A673 (cell line): ENCODE data around the gene MID1. TPM values are rescaled to one million over a fixed set of nuclear protein-coding genes. Genes with fewer than 3 reads are reported as not detected.

Experiments
- BruUV-seq: library from RNA; stranded (reverse); fragments of 400-500 nt; replicated peaks from 2 replicates; lab custom pipeline; 2021; lab: Mats Ljungman, UMichigan
- CTCF ChIA-PET: fragments of 300-600 bp; sonication (Branson Sonifier 250); formaldehyde crosslinking; loops from one replicate; lab custom pipeline; 2022; ENCODE audit warnings: antibody characterized with exemption; lab: Charles Lee
- POLR2A ChIA-PET: fragments of 300-600 bp; sonication (Branson Sonifier 250); formaldehyde crosslinking; loops from one replicate; lab custom pipeline; 2022; ENCODE audit warnings: antibody characterized with exemption; ENCODE audit not compliant: low non-redundant PET; lab: Charles Lee
- DNase-seq: peaks from one replicate; pipeline ENCODE4 v3.0.0-alpha.2; 2015; ENCODE audit warnings: low spot score
- H3K27ac ChIP-seq: fragments of 200-600 bp; sonication (generic); 2 replicates; pipeline ENCODE4 v1.5.1; 2016; ENCODE audit warnings: mixed run types, low read depth, mild to moderate bottlenecking, mixed read lengths, antibody characterized with exemption, low read length; ENCODE audit not compliant: poor library complexity, severe bottlenecking
- H3K27me3 ChIP-seq: fragments of 200-600 bp; sonication (generic); replicated peaks from 2 replicates; pipeline ENCODE4 v1.6.1; 2017; ENCODE audit warnings: mixed run types, low read depth, mild to moderate bottlenecking, mixed read lengths, antibody characterized with exemption, low read length; ENCODE audit not compliant: insufficient read depth, poor library complexity
- H3K36me3 ChIP-seq: fragments of 200-600 bp; sonication (generic); 2 replicates; pipeline ENCODE4 v1.6.1; 2016; ENCODE audit warnings: mixed run types, mild to moderate bottlenecking, mixed read lengths, antibody characterized with exemption, low read length; ENCODE audit not compliant: insufficient read depth, poor library complexity, severe bottlenecking
- H3K4me1 ChIP-seq: fragments of 200-600 bp; sonication (generic); 2 replicates; pipeline ENCODE4 v1.6.1; 2017; ENCODE audit warnings: mixed run types, mild to moderate bottlenecking, mixed read lengths, antibody characterized with exemption, low read length; ENCODE audit not compliant: insufficient read depth, poor library complexity, severe bottlenecking
- H3K4me3 ChIP-seq: fragments of 200-600 bp; sonication (generic); 2 replicates; pipeline ENCODE4 v1.5.1; 2016; ENCODE audit warnings: low read depth, mixed run types, mild to moderate bottlenecking, mixed read lengths, low read length; ENCODE audit not compliant: poor library complexity, severe bottlenecking
- H3K9me3 ChIP-seq: fragments of 200-600 bp; sonication (generic); 2 replicates; pipeline ENCODE4 v1.6.1; 2016; ENCODE audit warnings: mixed run types, low read depth, mild to moderate bottlenecking, mixed read lengths, antibody characterized with exemption, low read length; ENCODE audit not compliant: poor library complexity, severe bottlenecking
- EZH2 ChIP-seq: fragments of 200-600 bp; sonication (generic); IDR thresholded peaks from 2 replicates; pipeline ENCODE4 v1.6.1; 2017; ENCODE audit warnings: borderline replicate concordance, low read depth, mild to moderate bottlenecking, mixed read lengths, antibody characterized with exemption, low read length; ENCODE audit not compliant: poor library complexity, severe bottlenecking
- intact Hi-C: fragments of 100-400 bp; cut with micrococcal nuclease; formaldehyde crosslinking; loops from one replicate; pipeline ENCODE4 v1.10.0; 2022; ENCODE audit not compliant: unreplicated experiment
- total RNA-seq: library from RNA; stranded (reverse); gene quantifications from 2 replicates; pipeline ENCODE4 v1.2.3, GENCODE V29; 2021
- TF ChIP-seq, protein P1 (sequence below): fragments of 300-800, 200-600 bp; sonication (generic); conservative IDR thresholded peaks from 2 replicates; pipeline ENCODE4 v1.5.1; 2017; ENCODE audit warnings: low read depth, mild to moderate bottlenecking, antibody characterized with exemption, low read length, moderate library complexity, mixed read lengths

The MID1 gene
- total RNA-seq, 1 experiment from 2014 or later = 7.0 TPM

DNA sequence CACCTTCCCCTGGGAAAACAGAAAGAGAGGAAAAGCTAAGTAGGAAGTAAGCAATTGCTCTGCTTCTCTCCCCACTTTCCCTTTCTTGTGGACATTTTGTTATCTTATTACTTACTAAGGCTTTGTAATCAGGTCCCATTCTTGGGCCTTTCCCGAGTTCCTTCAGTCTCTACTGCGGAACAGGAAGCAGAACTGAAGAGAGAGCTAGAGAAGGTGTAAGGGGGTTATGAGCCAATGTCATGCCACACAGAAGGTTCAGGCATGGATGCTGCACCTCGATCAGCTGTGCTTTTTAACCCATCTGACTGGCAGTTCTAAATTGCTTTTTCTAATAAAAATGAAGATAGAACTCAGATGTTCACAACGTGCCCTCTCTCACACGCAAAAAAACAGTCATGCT is 83.6 kb downstream of the MID1 start:
- Histone ChIP-seq H3K27me3 (no peaks in the 10 kb centered on the region), H3K4me3 (no peak overlapping the region), H3K4me1 (no peaks in the 10 kb centered on the region), H3K36me3 (no peaks in the 10 kb centered on the region), H3K9me3 (no peaks in the 10 kb centered on the region), H3K27ac (no peak overlapping the region)
- no TSS peak for BruUV-seq
- TF ChIP-seq EZH2 = no peak
- TF ChIP-seq, protein P1, sequence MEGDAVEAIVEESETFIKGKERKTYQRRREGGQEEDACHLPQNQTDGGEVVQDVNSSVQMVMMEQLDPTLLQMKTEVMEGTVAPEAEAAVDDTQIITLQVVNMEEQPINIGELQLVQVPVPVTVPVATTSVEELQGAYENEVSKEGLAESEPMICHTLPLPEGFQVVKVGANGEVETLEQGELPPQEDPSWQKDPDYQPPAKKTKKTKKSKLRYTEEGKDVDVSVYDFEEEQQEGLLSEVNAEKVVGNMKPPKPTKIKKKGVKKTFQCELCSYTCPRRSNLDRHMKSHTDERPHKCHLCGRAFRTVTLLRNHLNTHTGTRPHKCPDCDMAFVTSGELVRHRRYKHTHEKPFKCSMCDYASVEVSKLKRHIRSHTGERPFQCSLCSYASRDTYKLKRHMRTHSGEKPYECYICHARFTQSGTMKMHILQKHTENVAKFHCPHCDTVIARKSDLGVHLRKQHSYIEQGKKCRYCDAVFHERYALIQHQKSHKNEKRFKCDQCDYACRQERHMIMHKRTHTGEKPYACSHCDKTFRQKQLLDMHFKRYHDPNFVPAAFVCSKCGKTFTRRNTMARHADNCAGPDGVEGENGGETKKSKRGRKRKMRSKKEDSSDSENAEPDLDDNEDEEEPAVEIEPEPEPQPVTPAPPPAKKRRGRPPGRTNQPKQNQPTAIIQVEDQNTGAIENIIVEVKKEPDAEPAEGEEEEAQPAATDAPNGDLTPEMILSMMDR = no peak
- DNase-seq = no peak
- ChIA-PET POLR2A (no interaction called here), CTCF (no interaction called here)
- intact Hi-C loops = no loop called here

- intact Hi-C loops = no loop called here
- Histone ChIP-seq H3K9me3 (no peaks in the 10 kb centered on the region), H3K27me3 (no peaks in the 10 kb centered on the region), H3K4me1 (no peaks in the 10 kb centered on the region), H3K27ac (no peak overlapping the region), H3K4me3 (no peak overlapping the region), H3K36me3 (no peaks in the 10 kb centered on the region)
- ChIA-PET POLR2A (no interaction called here), CTCF (no interaction called here)
- BruUV-seq = no TSS peak
- no peak for DNase-seq
- TF ChIP-seq, protein P1 = no peak
- no peak for TF ChIP-seq EZH2
These were observed 85.8 kb downstream of the MID1 start for GRCh38 chrX:10534611-10535010.

- Histone ChIP-seq H3K27ac (no peak overlapping the region), H3K4me1 (no peaks in the 10 kb centered on the region), H3K4me3 (no peak overlapping the region), H3K27me3 (no peaks in the 10 kb centered on the region), H3K9me3 (no peaks in the 10 kb centered on the region), H3K36me3 (no peaks in the 10 kb centered on the region)
- intact Hi-C loops = no loop called here
- no TSS peak for BruUV-seq
- POLR2A ChIA-PET = no interaction called here
- TF ChIP-seq, protein P1 = no peak
- no peak for TF ChIP-seq EZH2
- CTCF ChIA-PET = no interaction called here
- no peak for DNase-seq
These were observed 86.6 kb downstream of the MID1 start for GRCh38 chrX:10533696-10534365.
